Suprapubic skin (tissue), 4 donors: ENCODE data around the gene PLD3.

Experiments
- CTCF ChIP-seq, 2 donors: fragments of 200-600 bp in 1 of 2; fragments of 450-650 bp in 1 of 2; sonication (generic) in 1 of 2; IDR thresholded peaks; one replicate each; pipeline ENCODE4 v1.5.1; 2016 to 2019; ENCODE audit warnings: antibody characterized with exemption in 2 of 2, mild to moderate bottlenecking in 1 of 2, moderate library complexity in 1 of 2
- EP300 ChIP-seq: sonication (generic); formaldehyde crosslinking; IDR thresholded peaks from one replicate; pipeline ENCODE4 v1.6.1; 2017; ENCODE audit warnings: antibody characterized with exemption
- POLR2A ChIP-seq, 2 donors: fragments of 450-650 bp; IDR thresholded peaks; one replicate each; pipeline ENCODE4 v1.6.1; 2017; ENCODE audit warnings: antibody characterized with exemption in 2 of 2, mild to moderate bottlenecking in 2 of 2, moderate library complexity in 2 of 2
- POLR2AphosphoS5 ChIP-seq, 3 donors: sonication (generic); formaldehyde crosslinking; IDR thresholded peaks; one replicate each; pipeline ENCODE4 v1.6.1; 2017; ENCODE audit warnings: antibody characterized with exemption in 3 of 3

GRCh38 chr19:40313229-40313983 lies 35.1 kb upstream of the PLD3 start:
- TF ChIP-seq CTCF (IDR thresholded peaks at IDR 0.05): no peak
- TF ChIP-seq POLR2A (IDR thresholded peaks at IDR 0.05): no peak
- TF ChIP-seq POLR2AphosphoS5 (IDR thresholded peaks at IDR 0.05): no peak
- no peak for TF ChIP-seq EP300
